Measurements from ENCODE around the gene ALX3.

DNA sequence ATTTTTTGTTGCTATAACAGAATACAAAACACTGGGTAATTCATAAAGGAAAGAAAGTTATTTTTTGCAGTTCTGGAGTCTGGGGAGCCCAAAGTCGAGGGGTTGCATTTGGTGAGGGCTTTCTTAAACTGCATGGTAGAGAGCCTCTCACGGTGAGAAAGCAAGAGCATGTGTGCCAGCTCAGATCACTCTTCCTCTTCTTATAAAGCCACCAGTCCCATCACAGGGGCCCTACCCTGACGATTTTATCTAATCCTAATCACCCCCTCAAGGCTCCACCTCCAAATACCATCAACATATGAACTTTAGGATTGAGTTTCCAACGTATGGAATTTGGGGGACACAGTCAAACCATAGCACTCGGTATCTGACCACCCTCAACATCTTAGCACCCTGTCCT, 37.1 kb downstream of the ALX3 start:
- TF ChIP-seq, protein P1, sequence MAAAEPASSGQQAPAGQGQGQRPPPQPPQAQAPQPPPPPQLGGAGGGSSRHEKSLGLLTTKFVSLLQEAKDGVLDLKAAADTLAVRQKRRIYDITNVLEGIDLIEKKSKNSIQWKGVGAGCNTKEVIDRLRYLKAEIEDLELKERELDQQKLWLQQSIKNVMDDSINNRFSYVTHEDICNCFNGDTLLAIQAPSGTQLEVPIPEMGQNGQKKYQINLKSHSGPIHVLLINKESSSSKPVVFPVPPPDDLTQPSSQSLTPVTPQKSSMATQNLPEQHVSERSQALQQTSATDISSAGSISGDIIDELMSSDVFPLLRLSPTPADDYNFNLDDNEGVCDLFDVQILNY (CRISPR knock-in tag; IDR thresholded peaks at IDR 0.05), result no peak
- TF ChIP-seq, protein P2, sequence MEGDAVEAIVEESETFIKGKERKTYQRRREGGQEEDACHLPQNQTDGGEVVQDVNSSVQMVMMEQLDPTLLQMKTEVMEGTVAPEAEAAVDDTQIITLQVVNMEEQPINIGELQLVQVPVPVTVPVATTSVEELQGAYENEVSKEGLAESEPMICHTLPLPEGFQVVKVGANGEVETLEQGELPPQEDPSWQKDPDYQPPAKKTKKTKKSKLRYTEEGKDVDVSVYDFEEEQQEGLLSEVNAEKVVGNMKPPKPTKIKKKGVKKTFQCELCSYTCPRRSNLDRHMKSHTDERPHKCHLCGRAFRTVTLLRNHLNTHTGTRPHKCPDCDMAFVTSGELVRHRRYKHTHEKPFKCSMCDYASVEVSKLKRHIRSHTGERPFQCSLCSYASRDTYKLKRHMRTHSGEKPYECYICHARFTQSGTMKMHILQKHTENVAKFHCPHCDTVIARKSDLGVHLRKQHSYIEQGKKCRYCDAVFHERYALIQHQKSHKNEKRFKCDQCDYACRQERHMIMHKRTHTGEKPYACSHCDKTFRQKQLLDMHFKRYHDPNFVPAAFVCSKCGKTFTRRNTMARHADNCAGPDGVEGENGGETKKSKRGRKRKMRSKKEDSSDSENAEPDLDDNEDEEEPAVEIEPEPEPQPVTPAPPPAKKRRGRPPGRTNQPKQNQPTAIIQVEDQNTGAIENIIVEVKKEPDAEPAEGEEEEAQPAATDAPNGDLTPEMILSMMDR (IDR thresholded peaks at IDR 0.05), result no peak
- TF ChIP-seq, protein P3, sequence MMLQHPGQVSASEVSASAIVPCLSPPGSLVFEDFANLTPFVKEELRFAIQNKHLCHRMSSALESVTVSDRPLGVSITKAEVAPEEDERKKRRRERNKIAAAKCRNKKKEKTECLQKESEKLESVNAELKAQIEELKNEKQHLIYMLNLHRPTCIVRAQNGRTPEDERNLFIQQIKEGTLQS (CRISPR knock-in tag; conservative IDR thresholded peaks at IDR 0.05), result no peak
- TF ChIP-seq TP53 (CRISPR knock-in tag; IDR thresholded peaks at IDR 0.05) (no peak), MXD4 (CRISPR knock-in tag; IDR thresholded peaks at IDR 0.05; ENCODE audit: borderline replicate concordance) (no peak), TCF7 (CRISPR knock-in tag; IDR thresholded peaks at IDR 0.05; ENCODE audit: low read depth) (no peak), FOXP1 (CRISPR knock-in tag; IDR thresholded peaks at IDR 0.05; ENCODE audit: borderline replicate concordance) (no peak), NFYB (CRISPR knock-in tag; conservative IDR thresholded peaks at IDR 0.05; ENCODE audit: low read depth) (no peak)
- TF ChIP-seq, protein P4, sequence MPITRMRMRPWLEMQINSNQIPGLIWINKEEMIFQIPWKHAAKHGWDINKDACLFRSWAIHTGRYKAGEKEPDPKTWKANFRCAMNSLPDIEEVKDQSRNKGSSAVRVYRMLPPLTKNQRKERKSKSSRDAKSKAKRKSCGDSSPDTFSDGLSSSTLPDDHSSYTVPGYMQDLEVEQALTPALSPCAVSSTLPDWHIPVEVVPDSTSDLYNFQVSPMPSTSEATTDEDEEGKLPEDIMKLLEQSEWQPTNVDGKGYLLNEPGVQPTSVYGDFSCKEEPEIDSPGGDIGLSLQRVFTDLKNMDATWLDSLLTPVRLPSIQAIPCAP (CRISPR knock-in tag; IDR thresholded peaks at IDR 0.05), result no peak
- TF ChIP-seq, protein P5, sequence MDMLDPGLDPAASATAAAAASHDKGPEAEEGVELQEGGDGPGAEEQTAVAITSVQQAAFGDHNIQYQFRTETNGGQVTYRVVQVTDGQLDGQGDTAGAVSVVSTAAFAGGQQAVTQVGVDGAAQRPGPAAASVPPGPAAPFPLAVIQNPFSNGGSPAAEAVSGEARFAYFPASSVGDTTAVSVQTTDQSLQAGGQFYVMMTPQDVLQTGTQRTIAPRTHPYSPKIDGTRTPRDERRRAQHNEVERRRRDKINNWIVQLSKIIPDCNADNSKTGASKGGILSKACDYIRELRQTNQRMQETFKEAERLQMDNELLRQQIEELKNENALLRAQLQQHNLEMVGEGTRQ (CRISPR knock-in tag; IDR thresholded peaks at IDR 0.05), result no peak
- TF ChIP-seq, protein P6, sequence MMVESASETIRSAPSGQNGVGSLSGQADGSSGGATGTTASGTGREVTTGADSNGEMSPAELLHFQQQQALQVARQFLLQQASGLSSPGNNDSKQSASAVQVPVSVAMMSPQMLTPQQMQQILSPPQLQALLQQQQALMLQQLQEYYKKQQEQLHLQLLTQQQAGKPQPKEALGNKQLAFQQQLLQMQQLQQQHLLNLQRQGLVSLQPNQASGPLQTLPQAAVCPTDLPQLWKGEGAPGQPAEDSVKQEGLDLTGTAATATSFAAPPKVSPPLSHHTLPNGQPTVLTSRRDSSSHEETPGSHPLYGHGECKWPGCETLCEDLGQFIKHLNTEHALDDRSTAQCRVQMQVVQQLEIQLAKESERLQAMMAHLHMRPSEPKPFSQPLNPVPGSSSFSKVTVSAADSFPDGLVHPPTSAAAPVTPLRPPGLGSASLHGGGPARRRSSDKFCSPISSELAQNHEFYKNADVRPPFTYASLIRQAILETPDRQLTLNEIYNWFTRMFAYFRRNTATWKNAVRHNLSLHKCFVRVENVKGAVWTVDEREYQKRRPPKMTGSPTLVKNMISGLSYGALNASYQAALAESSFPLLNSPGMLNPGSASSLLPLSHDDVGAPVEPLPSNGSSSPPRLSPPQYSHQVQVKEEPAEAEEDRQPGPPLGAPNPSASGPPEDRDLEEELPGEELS (CRISPR knock-in tag; IDR thresholded peaks at IDR 0.05), result no peak

Data from WTC11 (cell line).